Measurements from ENCODE around the gene TATDN2. TPM values are rescaled to one million over a fixed set of nuclear protein-coding genes. Genes with fewer than 3 reads are reported as not detected.

Gene TATDN2
- polyA plus RNA-seq, 2 donors, result 10.9 to 15.0 TPM

DNA sequence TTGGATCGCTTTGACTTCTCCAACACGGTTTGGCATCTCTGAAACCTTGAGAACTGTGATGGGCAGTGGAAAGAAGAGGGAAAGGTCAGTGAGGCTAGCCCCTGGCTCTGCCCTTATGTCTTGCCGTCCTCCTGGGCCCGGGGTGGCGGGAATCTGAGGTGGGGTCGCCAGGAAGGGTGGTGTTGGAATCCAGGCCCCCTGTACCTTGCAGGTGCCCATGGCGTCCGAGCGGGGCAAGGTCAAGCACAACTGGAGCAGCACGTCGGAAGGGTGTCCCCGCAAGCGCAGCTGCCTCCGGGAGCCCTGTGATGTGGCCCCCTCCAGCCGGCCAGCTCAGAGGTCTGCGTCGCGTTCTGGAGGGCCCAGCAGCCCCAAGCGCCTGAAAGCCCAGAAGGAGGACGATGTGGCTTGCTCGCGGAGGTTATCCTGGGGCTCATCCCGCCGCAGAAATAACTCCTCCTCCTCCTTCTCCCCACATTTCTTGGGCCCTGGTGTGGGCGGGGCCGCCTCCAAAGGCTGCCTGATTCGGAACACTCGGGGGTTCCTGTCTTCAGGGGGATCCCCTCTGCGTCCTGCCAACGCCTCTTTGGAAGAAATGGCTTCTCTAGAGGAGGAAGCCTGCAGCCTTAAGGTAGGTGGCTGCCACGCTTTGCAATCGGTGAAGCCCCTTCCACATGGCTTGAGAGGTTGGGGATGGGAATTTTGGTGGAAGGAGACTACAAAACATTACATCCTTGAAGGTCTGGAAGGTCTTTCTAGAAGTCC, 907 bp downstream of the TATDN2 start:
- Histone ChIP-seq H3K9me3 (ENCODE audit: control insufficient read depth in 2 of 2, insufficient read depth in 1 of 2, low read depth in 1 of 2, low read length in 1 of 2) (peaks cover 0 to 2% of the 10 kb centered on the region in 2 donors), H3K27ac (ENCODE audit: low read depth in 2 of 2, low read length in 1 of 2) (peak overlapping the region; percentile 89 to 93), H3K4me3 (ENCODE audit: low read depth in 1 of 2, low read length in 2 of 2) (peak overlapping the region; percentile 84 to 91), H3K36me3 (ENCODE audit: control insufficient read depth in 2 of 2, insufficient read depth in 2 of 2, low read length in 1 of 2) (peaks cover 0 to 8% of the 10 kb centered on the region in 2 donors), H3K27me3 (ENCODE audit: control insufficient read depth in 1 of 2, insufficient read depth in 2 of 2, low read length in 2 of 2) (no peaks in the 10 kb centered on the region), H3K4me1 (ENCODE audit: control insufficient read depth in 2 of 2, insufficient read depth in 2 of 2, low read length in 1 of 2) (no peaks in the 10 kb centered on the region)
- 1 to 2% methylated on average over 32 of the region's 32 CpGs for WGBS, 2 donors

DNA sequence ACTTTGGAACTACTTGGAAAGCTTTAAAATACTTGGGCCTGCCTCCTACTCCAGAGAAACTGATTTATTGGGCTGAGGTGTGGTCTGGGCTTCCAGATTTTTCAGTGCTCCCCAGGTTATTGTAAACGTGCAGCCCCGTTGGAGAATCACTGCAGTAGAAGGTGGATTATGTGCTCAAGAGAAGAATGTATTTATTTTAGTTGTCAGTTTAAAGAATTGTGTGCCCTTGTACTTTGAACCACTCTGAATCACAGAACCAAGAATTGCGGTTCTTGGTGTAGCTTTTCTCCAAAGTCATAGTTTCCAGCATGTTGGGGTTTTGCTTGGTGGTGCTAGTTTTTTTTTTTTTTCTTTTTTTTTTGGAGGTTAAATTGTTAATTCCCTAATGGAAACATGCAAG, 1.6 kb downstream of the TATDN2 start:
- peak overlapping the region; percentile 89 to 93 for H3K27ac ChIP-seq (ENCODE audit: low read depth in 2 of 2, low read length in 1 of 2)
- no peaks in the 10 kb centered on the region for H3K27me3 ChIP-seq (ENCODE audit: control insufficient read depth in 1 of 2, insufficient read depth in 2 of 2, low read length in 2 of 2)
- peaks cover 0 to 8% of the 10 kb centered on the region in 2 donors for H3K36me3 ChIP-seq (ENCODE audit: control insufficient read depth in 2 of 2, insufficient read depth in 2 of 2, low read length in 1 of 2)
- H3K9me3 ChIP-seq (ENCODE audit: control insufficient read depth in 2 of 2, insufficient read depth in 1 of 2, low read depth in 1 of 2, low read length in 1 of 2), result peaks cover 0 to 2% of the 10 kb centered on the region in 2 donors
- peak overlapping the region; percentile 84 to 91 for H3K4me3 ChIP-seq (ENCODE audit: low read depth in 1 of 2, low read length in 2 of 2)
- WGBS, 2 donors, result 14 to 18% methylated on average over 3 of the region's 3 CpGs
- no peaks in the 10 kb centered on the region for H3K4me1 ChIP-seq (ENCODE audit: control insufficient read depth in 2 of 2, insufficient read depth in 2 of 2, low read length in 1 of 2)

GRCh38 chr3:10251006-10251405, 2.7 kb downstream of the TATDN2 start:
- H3K4me1 ChIP-seq (ENCODE audit: control insufficient read depth in 2 of 2, insufficient read depth in 2 of 2, low read length in 1 of 2), result no peaks in the 10 kb centered on the region
- 91 to 95% methylated on average over 3 of the region's 3 CpGs for WGBS, 2 donors

DNA sequence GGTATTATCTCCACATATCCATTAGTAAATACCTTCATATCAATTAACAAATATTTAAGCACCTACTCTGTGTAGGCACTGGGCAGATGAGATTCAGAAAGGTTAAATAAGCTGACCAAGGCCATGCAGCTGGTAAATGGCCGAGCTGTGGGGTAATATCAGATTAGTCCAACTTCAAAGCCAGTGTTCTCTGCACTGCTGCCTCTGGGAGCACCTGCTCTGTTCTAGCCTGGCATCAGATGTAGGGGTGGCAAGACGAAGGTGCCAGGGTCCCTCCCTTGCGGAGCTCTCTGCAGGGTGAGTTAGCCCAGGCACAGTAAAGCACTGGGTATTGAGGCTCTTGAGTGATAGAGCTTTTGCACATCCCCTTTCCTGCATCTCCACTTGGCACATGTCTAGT, 5.5 kb downstream of the TATDN2 start:
- Histone ChIP-seq H3K9me3 (ENCODE audit: control insufficient read depth in 2 of 2, insufficient read depth in 1 of 2, low read depth in 1 of 2, low read length in 1 of 2) (no peaks in the 10 kb centered on the region), H3K36me3 (ENCODE audit: control insufficient read depth in 2 of 2, insufficient read depth in 2 of 2, low read length in 1 of 2) (peaks cover 0 to 13% of the 10 kb centered on the region in 2 donors), H3K27ac (ENCODE audit: low read depth in 2 of 2, low read length in 1 of 2) (no peak overlapping the region), H3K4me1 (ENCODE audit: control insufficient read depth in 2 of 2, insufficient read depth in 2 of 2, low read length in 1 of 2) (no peaks in the 10 kb centered on the region), H3K27me3 (ENCODE audit: control insufficient read depth in 1 of 2, insufficient read depth in 2 of 2, low read length in 2 of 2) (no peaks in the 10 kb centered on the region), H3K4me3 (ENCODE audit: low read depth in 1 of 2, low read length in 2 of 2) (no peak overlapping the region)
- 83 to 95% methylated on average over 3 of the region's 3 CpGs for WGBS, 2 donors

More at GRCh38 chr3:10251006-10251405, 2.7 kb downstream of the TATDN2 start:
- Histone ChIP-seq H3K27ac (ENCODE audit: low read depth in 2 of 2, low read length in 1 of 2) (no peak overlapping the region), H3K9me3 (ENCODE audit: control insufficient read depth in 2 of 2, insufficient read depth in 1 of 2, low read depth in 1 of 2, low read length in 1 of 2) (no peaks in the 10 kb centered on the region), H3K27me3 (ENCODE audit: control insufficient read depth in 1 of 2, insufficient read depth in 2 of 2, low read length in 2 of 2) (no peaks in the 10 kb centered on the region), H3K4me3 (ENCODE audit: low read depth in 1 of 2, low read length in 2 of 2) (no peak overlapping the region), H3K36me3 (ENCODE audit: control insufficient read depth in 2 of 2, insufficient read depth in 2 of 2, low read length in 1 of 2) (peaks cover 0 to 8% of the 10 kb centered on the region in 2 donors)

DNA sequence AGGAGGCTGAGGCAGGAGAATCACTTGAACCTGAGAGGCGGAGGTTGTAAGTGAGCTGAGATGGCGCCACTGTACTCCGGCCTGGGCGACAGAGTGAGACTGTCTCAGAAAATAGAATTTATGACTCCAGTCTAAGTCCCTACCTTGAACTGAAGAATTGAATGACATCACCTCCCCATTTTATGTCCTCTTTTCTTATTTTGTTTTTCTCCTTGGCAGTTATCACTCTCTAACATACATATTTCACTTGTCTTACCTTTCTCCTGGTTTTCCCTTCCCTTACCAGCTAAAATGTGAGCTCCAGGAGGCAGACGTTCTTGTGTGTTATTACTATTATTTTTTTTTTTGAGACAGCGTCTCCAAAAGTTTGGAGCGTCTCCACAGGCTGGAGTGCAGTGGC, 7.6 kb downstream of the TATDN2 start:
- H3K9me3 ChIP-seq (ENCODE audit: control insufficient read depth in 2 of 2, insufficient read depth in 1 of 2, low read depth in 1 of 2, low read length in 1 of 2), result no peaks in the 10 kb centered on the region
- H3K27me3 ChIP-seq (ENCODE audit: control insufficient read depth in 1 of 2, insufficient read depth in 2 of 2, low read length in 2 of 2), result no peaks in the 10 kb centered on the region
- 93 to 98% methylated on average over 7 of the region's 7 CpGs for WGBS, 2 donors
- H3K4me1 ChIP-seq (ENCODE audit: control insufficient read depth in 2 of 2, insufficient read depth in 2 of 2, low read length in 1 of 2), result no peaks in the 10 kb centered on the region
- H3K36me3 ChIP-seq (ENCODE audit: control insufficient read depth in 2 of 2, insufficient read depth in 2 of 2, low read length in 1 of 2), result peaks cover 0 to 18% of the 10 kb centered on the region in 2 donors
- H3K4me3 ChIP-seq (ENCODE audit: low read depth in 1 of 2, low read length in 2 of 2), result no peak overlapping the region
- H3K27ac ChIP-seq (ENCODE audit: low read depth in 2 of 2, low read length in 1 of 2), result no peak overlapping the region

- Histone ChIP-seq H3K4me3 (ENCODE audit: low read depth in 1 of 2, low read length in 2 of 2) (no peak overlapping the region), H3K36me3 (ENCODE audit: control insufficient read depth in 2 of 2, insufficient read depth in 2 of 2, low read length in 1 of 2) (peaks cover 0 to 13% of the 10 kb centered on the region in 2 donors), H3K27ac (ENCODE audit: low read depth in 2 of 2, low read length in 1 of 2) (no peak overlapping the region), H3K4me1 (ENCODE audit: control insufficient read depth in 2 of 2, insufficient read depth in 2 of 2, low read length in 1 of 2) (no peaks in the 10 kb centered on the region), H3K27me3 (ENCODE audit: control insufficient read depth in 1 of 2, insufficient read depth in 2 of 2, low read length in 2 of 2) (no peaks in the 10 kb centered on the region), H3K9me3 (ENCODE audit: control insufficient read depth in 2 of 2, insufficient read depth in 1 of 2, low read depth in 1 of 2, low read length in 1 of 2) (no peaks in the 10 kb centered on the region)
- 93 to 94% methylated on average over 7 of the region's 7 CpGs for WGBS, 2 donors
Measured at GRCh38 chr3:10259036-10259435, 10.8 kb downstream of the TATDN2 start.

GRCh38 chr3:10259798-10260197, 11.5 kb downstream of the TATDN2 start:
- H3K27me3 ChIP-seq (ENCODE audit: control insufficient read depth in 1 of 2, insufficient read depth in 2 of 2, low read length in 2 of 2), result no peaks in the 10 kb centered on the region
- no peaks in the 10 kb centered on the region for H3K4me1 ChIP-seq (ENCODE audit: control insufficient read depth in 2 of 2, insufficient read depth in 2 of 2, low read length in 1 of 2)
- H3K9me3 ChIP-seq (ENCODE audit: control insufficient read depth in 2 of 2, insufficient read depth in 1 of 2, low read depth in 1 of 2, low read length in 1 of 2), result no peaks in the 10 kb centered on the region
- H3K4me3 ChIP-seq (ENCODE audit: low read depth in 1 of 2, low read length in 2 of 2), result no peak overlapping the region
- no peak overlapping the region for H3K27ac ChIP-seq (ENCODE audit: low read depth in 2 of 2, low read length in 1 of 2)
- peaks cover 0 to 12% of the 10 kb centered on the region in 2 donors for H3K36me3 ChIP-seq (ENCODE audit: control insufficient read depth in 2 of 2, insufficient read depth in 2 of 2, low read length in 1 of 2)
- WGBS, 2 donors, result 82 to 88% methylated on average over 4 of the region's 4 CpGs

GRCh38 chr3:10260211-10260701, 12.0 kb downstream of the TATDN2 start:
- no peaks in the 10 kb centered on the region for H3K4me1 ChIP-seq (ENCODE audit: control insufficient read depth in 2 of 2, insufficient read depth in 2 of 2, low read length in 1 of 2)
- H3K4me3 ChIP-seq (ENCODE audit: low read depth in 1 of 2, low read length in 2 of 2), result no peak overlapping the region
- H3K27me3 ChIP-seq (ENCODE audit: control insufficient read depth in 1 of 2, insufficient read depth in 2 of 2, low read length in 2 of 2), result no peaks in the 10 kb centered on the region
- H3K27ac ChIP-seq (ENCODE audit: low read depth in 2 of 2, low read length in 1 of 2), result no peak overlapping the region
- 84 to 91% methylated on average over 6 of the region's 6 CpGs for WGBS, 2 donors
- H3K9me3 ChIP-seq (ENCODE audit: control insufficient read depth in 2 of 2, insufficient read depth in 1 of 2, low read depth in 1 of 2, low read length in 1 of 2), result no peaks in the 10 kb centered on the region
- peaks cover 0 to 12% of the 10 kb centered on the region in 2 donors for H3K36me3 ChIP-seq (ENCODE audit: control insufficient read depth in 2 of 2, insufficient read depth in 2 of 2, low read length in 1 of 2)

DNA sequence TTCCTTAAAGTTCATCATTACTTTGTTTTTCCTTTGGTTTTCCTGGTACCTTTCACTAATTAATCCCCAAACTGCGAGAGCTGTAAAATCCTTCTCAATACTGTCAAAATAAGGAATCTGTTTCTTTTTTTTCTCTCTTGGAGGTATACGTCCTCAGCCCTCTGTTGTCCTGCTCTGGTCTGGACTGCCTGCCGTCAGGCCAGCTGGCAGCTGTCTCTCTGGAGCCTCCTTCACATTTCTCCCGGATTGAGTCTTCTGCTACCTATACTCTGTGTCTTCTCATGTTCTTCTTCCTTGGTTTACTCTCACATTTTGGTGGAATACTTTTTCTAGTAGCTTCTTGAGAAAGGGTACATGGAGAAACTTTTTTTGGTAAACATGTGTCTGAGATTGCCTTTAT, 13.8 kb downstream of the TATDN2 start:
- H3K27me3 ChIP-seq (ENCODE audit: control insufficient read depth in 1 of 2, insufficient read depth in 2 of 2, low read length in 2 of 2), result no peaks in the 10 kb centered on the region
- no peaks in the 10 kb centered on the region for H3K9me3 ChIP-seq (ENCODE audit: control insufficient read depth in 2 of 2, insufficient read depth in 1 of 2, low read depth in 1 of 2, low read length in 1 of 2)
- 73 to 80% methylated on average over 4 of the region's 4 CpGs for WGBS, 2 donors
- H3K36me3 ChIP-seq (ENCODE audit: control insufficient read depth in 2 of 2, insufficient read depth in 2 of 2, low read length in 1 of 2), result peaks cover 2 to 11% of the 10 kb centered on the region in 2 donors
- H3K4me3 ChIP-seq (ENCODE audit: low read depth in 1 of 2, low read length in 2 of 2), result no peak overlapping the region
- H3K27ac ChIP-seq (ENCODE audit: low read depth in 2 of 2, low read length in 1 of 2), result no peak overlapping the region
- no peaks in the 10 kb centered on the region for H3K4me1 ChIP-seq (ENCODE audit: control insufficient read depth in 2 of 2, insufficient read depth in 2 of 2, low read length in 1 of 2)

Measured in esophagus (tissue), 2 donors.